ENCODE data around the gene NT5DC3.

DNA sequence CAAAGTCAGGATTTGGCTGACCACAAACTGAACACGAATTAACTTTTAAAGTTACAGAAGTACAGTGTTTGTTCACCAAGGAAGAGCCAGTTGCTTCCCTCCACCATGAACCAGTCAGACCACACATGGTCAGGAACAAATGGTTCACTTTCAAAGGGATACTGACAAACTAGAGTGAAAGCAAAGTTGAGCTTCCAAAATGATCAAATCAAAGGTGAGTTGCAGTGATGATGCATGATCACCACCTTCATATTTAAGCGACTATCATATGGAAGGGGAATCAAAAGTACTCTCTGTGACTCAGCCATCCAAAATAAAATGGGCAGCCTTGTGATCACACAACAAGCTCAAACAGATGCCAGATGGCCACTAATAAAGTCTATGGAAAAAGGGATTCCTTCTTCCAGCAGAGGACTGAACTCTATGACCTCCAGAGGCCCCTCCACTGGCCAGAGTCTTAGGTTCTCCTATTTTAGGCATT is 13.1 kb downstream of the NT5DC3 start:
- TF ChIP-seq POLR2A (IDR thresholded peaks at IDR 0.05), result no peak
- TF ChIP-seq, protein P1, sequence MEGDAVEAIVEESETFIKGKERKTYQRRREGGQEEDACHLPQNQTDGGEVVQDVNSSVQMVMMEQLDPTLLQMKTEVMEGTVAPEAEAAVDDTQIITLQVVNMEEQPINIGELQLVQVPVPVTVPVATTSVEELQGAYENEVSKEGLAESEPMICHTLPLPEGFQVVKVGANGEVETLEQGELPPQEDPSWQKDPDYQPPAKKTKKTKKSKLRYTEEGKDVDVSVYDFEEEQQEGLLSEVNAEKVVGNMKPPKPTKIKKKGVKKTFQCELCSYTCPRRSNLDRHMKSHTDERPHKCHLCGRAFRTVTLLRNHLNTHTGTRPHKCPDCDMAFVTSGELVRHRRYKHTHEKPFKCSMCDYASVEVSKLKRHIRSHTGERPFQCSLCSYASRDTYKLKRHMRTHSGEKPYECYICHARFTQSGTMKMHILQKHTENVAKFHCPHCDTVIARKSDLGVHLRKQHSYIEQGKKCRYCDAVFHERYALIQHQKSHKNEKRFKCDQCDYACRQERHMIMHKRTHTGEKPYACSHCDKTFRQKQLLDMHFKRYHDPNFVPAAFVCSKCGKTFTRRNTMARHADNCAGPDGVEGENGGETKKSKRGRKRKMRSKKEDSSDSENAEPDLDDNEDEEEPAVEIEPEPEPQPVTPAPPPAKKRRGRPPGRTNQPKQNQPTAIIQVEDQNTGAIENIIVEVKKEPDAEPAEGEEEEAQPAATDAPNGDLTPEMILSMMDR (IDR thresholded peaks at IDR 0.05), result no peak
